Activated T-cell treated with anti-CD3 and anti-CD28 coated beads, Interleukin-2, amount 50 U/mL, for 24 hours (primary cell): ENCODE measurements around the gene ACER2.

Experiments used
- DNase-seq: peaks from one replicate; pipeline ENCODE4 v3.0.0-alpha.2; 2020
- H3K27ac Mint-ChIP-seq: 2 replicates; pipeline ENCODE4 v1.8.0; 2020; ENCODE audit warnings: mild to moderate bottlenecking, mixed read lengths
- H3K27me3 Mint-ChIP-seq: 2 replicates; pipeline ENCODE4 v1.8.0; 2020; ENCODE audit warnings: mixed read lengths
- H3K36me3 Mint-ChIP-seq: 2 replicates; pipeline ENCODE4 v1.8.0; 2020; ENCODE audit warnings: low read depth, mixed read lengths
- H3K4me1 Mint-ChIP-seq: 2 replicates; pipeline ENCODE4 v1.8.0; 2020; ENCODE audit warnings: low read depth, mixed read lengths
- H3K4me3 Mint-ChIP-seq: 2 replicates; pipeline ENCODE4 v1.8.0; 2020; ENCODE audit warnings: mild to moderate bottlenecking, moderate library complexity, mixed read lengths
- H3K9me3 Mint-ChIP-seq: 2 replicates; pipeline ENCODE4 v1.8.0; 2020; ENCODE audit warnings: mixed read lengths

The ACER2 gene

DNA sequence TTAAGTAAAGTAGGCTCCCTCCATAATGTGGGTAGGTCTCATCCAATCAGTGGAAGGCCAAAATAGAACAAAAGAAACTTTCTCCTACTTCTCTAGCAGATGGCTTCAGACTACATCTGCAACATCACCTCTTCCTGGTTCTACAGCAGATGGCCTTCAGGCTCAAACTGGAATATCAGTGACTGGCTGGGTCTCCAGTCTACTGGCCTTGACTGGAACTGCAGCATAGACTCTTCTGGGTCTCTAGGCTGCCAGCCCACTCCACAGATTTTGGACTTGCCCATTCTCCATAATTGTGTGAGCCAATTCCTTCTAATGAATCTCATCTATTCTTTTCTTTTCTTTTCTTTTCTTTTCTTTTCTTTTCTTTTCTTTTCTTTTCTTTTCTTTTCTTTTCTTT is 64.8 kb downstream of the ACER2 start:
- H3K4me3 Mint-ChIP-seq = no peak overlapping the region
- no peak overlapping the region for H3K27ac Mint-ChIP-seq
- no peaks in the 10 kb centered on the region for H3K9me3 Mint-ChIP-seq
- no peaks in the 10 kb centered on the region for H3K36me3 Mint-ChIP-seq
- no peak for DNase-seq
- H3K27me3 Mint-ChIP-seq = peaks cover 12% of the 10 kb centered on the region
- peaks cover 13% of the 10 kb centered on the region for H3K4me1 Mint-ChIP-seq

GRCh38 chr9:19479874-19480273 is 71.1 kb downstream of the ACER2 start:
- Mint-ChIP-seq H3K27me3 (peaks cover 10% of the 10 kb centered on the region), H3K4me1 (no peaks in the 10 kb centered on the region), H3K27ac (no peak overlapping the region), H3K36me3 (no peaks in the 10 kb centered on the region), H3K9me3 (no peaks in the 10 kb centered on the region), H3K4me3 (no peak overlapping the region)
- no peak for DNase-seq

DNA sequence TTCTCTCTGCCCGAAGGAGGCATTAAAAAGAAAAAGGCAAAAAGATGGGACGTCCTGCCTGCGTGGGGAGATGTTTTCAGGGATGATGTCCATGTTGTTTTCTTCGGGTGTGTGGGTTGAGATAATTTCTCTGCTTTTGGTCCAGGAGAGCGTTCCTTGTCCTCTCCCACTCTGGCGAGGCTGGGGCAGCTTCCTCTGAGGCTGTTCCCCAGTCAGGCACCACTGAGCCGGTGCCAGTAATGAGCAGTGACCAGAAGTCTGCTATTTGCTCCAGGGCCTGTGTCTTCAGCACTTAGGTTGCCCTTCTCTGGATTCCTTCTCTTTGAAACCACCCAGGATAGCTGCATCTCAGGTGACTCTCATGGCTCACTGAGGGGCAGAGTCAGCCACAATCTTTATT is 71.5 kb downstream of the ACER2 start:
- no peak overlapping the region for H3K27ac Mint-ChIP-seq
- no peak for DNase-seq
- no peaks in the 10 kb centered on the region for H3K4me1 Mint-ChIP-seq
- no peak overlapping the region for H3K4me3 Mint-ChIP-seq
- H3K9me3 Mint-ChIP-seq = no peaks in the 10 kb centered on the region
- H3K36me3 Mint-ChIP-seq = no peaks in the 10 kb centered on the region
- peaks cover 7% of the 10 kb centered on the region for H3K27me3 Mint-ChIP-seq

- no peaks in the 10 kb centered on the region for H3K9me3 Mint-ChIP-seq
- no peak for DNase-seq
- H3K27ac Mint-ChIP-seq = no peak overlapping the region
- H3K27me3 Mint-ChIP-seq = peaks cover 7% of the 10 kb centered on the region
- H3K36me3 Mint-ChIP-seq = no peaks in the 10 kb centered on the region
- H3K4me1 Mint-ChIP-seq = no peaks in the 10 kb centered on the region
- H3K4me3 Mint-ChIP-seq = no peak overlapping the region
These were observed 72.5 kb downstream of the ACER2 start for GRCh38 chr9:19481121-19481870.

- H3K27ac Mint-ChIP-seq = no peak overlapping the region
- H3K36me3 Mint-ChIP-seq = no peaks in the 10 kb centered on the region
- H3K4me3 Mint-ChIP-seq = no peak overlapping the region
- no peaks in the 10 kb centered on the region for H3K4me1 Mint-ChIP-seq
- peaks cover 7% of the 10 kb centered on the region for H3K27me3 Mint-ChIP-seq
- H3K9me3 Mint-ChIP-seq = no peaks in the 10 kb centered on the region
- DNase-seq = no peak
These were observed 73.2 kb downstream of the ACER2 start for GRCh38 chr9:19481971-19482404.

DNA sequence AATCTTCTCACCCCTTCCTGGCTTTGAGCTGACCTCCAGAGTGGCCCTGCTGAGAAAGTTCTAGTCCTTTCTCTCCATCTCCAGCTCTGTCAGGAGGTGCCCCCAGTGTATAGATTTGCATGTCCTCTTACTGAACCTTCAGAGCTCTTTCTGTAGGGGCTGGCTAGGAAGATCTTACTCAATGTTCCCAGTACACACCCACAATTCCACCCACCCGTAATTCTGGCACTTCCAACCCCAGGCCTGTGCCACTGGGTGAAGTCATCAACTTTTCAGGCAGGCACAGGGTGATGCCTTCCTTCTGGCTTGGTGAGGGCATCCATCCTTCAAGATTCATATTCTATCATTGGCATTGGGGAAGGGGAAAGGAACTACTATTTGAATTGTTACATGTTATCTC is 75.9 kb downstream of the ACER2 start:
- Mint-ChIP-seq H3K9me3 (no peaks in the 10 kb centered on the region), H3K36me3 (no peaks in the 10 kb centered on the region), H3K4me3 (no peak overlapping the region), H3K27ac (no peak overlapping the region), H3K4me1 (no peaks in the 10 kb centered on the region), H3K27me3 (no peaks in the 10 kb centered on the region)
- no peak for DNase-seq

GRCh38 chr9:19485193-19485592 is 76.4 kb downstream of the ACER2 start:
- H3K36me3 Mint-ChIP-seq = no peaks in the 10 kb centered on the region

GRCh38 chr9:19486803-19487202 is 78.0 kb downstream of the ACER2 start:
- no peaks in the 10 kb centered on the region for H3K4me1 Mint-ChIP-seq
- H3K27me3 Mint-ChIP-seq = peaks cover 1% of the 10 kb centered on the region
- no peaks in the 10 kb centered on the region for H3K36me3 Mint-ChIP-seq
- no peak for DNase-seq
- no peak overlapping the region for H3K4me3 Mint-ChIP-seq
- no peaks in the 10 kb centered on the region for H3K9me3 Mint-ChIP-seq
- H3K27ac Mint-ChIP-seq = no peak overlapping the region

More at GRCh38 chr9:19485193-19485592, 76.4 kb downstream of the ACER2 start:
- H3K4me3 Mint-ChIP-seq = no peak overlapping the region
- no peaks in the 10 kb centered on the region for H3K27me3 Mint-ChIP-seq
- H3K9me3 Mint-ChIP-seq = no peaks in the 10 kb centered on the region
- no peak overlapping the region for H3K27ac Mint-ChIP-seq
- no peaks in the 10 kb centered on the region for H3K4me1 Mint-ChIP-seq
- no peak for DNase-seq

- no peak for DNase-seq
- H3K4me1 Mint-ChIP-seq = peaks cover 9% of the 10 kb centered on the region
- no peak overlapping the region for H3K27ac Mint-ChIP-seq
- H3K27me3 Mint-ChIP-seq = peaks cover 17% of the 10 kb centered on the region
- H3K9me3 Mint-ChIP-seq = no peaks in the 10 kb centered on the region
- no peaks in the 10 kb centered on the region for H3K36me3 Mint-ChIP-seq
- H3K4me3 Mint-ChIP-seq = no peak overlapping the region
These were observed 79.9 kb downstream of the ACER2 start for GRCh38 chr9:19488721-19489120.

DNA sequence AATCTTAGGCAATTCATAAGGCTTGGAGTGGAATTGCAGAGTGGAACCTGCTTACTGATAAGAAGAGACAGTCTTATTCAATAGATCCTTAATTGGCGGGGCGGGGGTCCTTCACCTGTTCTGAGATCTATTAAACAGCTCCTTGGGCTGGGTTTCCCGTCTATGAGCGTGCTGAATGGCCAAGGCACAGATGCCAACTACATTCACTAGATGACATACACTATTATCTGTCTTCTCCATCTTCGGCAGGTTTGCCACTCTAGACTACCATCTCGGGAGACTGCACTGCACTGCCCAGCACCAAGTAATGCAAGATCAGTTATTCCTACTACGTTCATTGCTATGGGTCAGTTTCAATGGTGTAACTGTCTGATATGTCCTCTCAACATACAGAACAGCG is 81.5 kb downstream of the ACER2 start:
- Mint-ChIP-seq H3K27me3 (peaks cover 21% of the 10 kb centered on the region), H3K4me3 (no peak overlapping the region), H3K4me1 (peaks cover 12% of the 10 kb centered on the region)

DNA sequence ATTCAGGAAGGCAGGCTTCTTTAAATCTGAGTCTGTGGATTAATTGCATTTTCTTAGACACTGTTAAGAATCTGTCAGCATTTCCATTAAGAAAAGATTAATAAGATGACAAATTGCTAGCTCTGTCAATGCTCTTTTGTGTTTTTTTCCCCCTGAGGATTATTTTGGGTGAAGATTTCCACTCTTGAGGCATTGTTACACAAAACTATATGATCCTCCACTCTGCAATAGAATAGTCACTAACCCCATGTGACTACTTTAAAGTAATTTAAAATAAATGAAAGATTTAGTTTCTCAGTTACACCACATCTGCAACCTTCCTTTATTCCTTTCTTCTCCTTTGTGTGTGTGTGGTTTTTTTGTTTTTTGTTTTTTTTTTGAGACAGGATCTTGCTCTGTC is 82.0 kb downstream of the ACER2 start:
- no peak for DNase-seq
- Mint-ChIP-seq H3K4me1 (peaks cover 12% of the 10 kb centered on the region), H3K27me3 (peaks cover 21% of the 10 kb centered on the region), H3K4me3 (no peak overlapping the region), H3K27ac (no peak overlapping the region), H3K36me3 (no peaks in the 10 kb centered on the region), H3K9me3 (no peaks in the 10 kb centered on the region)

More for the DNA sequence above, 81.5 kb downstream of the ACER2 start:
- Mint-ChIP-seq H3K27ac (no peak overlapping the region), H3K9me3 (no peaks in the 10 kb centered on the region), H3K36me3 (no peaks in the 10 kb centered on the region)
- no peak for DNase-seq

DNA sequence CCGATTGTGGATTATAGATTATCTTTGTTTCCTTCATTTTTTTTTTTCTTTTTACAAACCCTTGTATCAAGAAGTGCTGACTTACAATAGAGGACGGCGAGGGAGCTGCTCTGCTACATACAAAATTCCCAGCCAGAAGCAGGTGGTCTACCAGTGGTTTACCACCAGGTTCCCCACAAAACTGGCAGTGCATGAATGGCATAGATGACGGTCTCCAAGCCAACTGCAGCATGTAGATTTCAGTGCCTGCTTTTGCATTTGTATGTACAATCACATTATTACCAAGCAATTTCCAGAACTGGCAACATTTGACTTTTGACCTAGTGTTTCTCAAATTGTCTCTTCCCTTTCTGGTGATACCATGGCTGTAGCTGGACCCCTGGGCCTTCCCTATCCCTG is 84.0 kb downstream of the ACER2 start:
- DNase-seq = no peak
- Mint-ChIP-seq H3K9me3 (no peaks in the 10 kb centered on the region), H3K27me3 (peaks cover 21% of the 10 kb centered on the region), H3K4me3 (no peak overlapping the region), H3K27ac (no peak overlapping the region), H3K36me3 (no peaks in the 10 kb centered on the region), H3K4me1 (peaks cover 12% of the 10 kb centered on the region)

- Mint-ChIP-seq H3K36me3 (no peaks in the 10 kb centered on the region), H3K9me3 (no peaks in the 10 kb centered on the region), H3K4me3 (peak overlapping the region; percentile 41), H3K4me1 (peaks cover 12% of the 10 kb centered on the region), H3K27ac (no peak overlapping the region), H3K27me3 (peaks cover 21% of the 10 kb centered on the region)
- DNase-seq = peak; percentile 60
These were observed 84.5 kb downstream of the ACER2 start for GRCh38 chr9:19493174-19493811.

GRCh38 chr9:19493876-19494275 is 85.1 kb downstream of the ACER2 start:
- no peak overlapping the region for H3K27ac Mint-ChIP-seq

More at GRCh38 chr9:19493876-19494275, 85.1 kb downstream of the ACER2 start:
- no peak for DNase-seq
- Mint-ChIP-seq H3K36me3 (no peaks in the 10 kb centered on the region), H3K4me3 (no peak overlapping the region), H3K9me3 (no peaks in the 10 kb centered on the region), H3K4me1 (peaks cover 12% of the 10 kb centered on the region), H3K27me3 (peaks cover 21% of the 10 kb centered on the region)
